C4-2B (cell line): Measurements from ENCODE around the gene CDKAL1.

ENCODE experiments used
- ZFX ChIP-seq: fragments of 450-650 bp; IDR thresholded peaks from 2 replicates; pipeline ENCODE4 v1.6.1; 2017
- TF ChIP-seq, protein P1 (sequence below): fragments of 450-650 bp; conservative IDR thresholded peaks from 2 replicates; pipeline ENCODE4 v1.5.1; 2017; ENCODE audit warnings: mild to moderate bottlenecking

- TF ChIP-seq, protein P1, sequence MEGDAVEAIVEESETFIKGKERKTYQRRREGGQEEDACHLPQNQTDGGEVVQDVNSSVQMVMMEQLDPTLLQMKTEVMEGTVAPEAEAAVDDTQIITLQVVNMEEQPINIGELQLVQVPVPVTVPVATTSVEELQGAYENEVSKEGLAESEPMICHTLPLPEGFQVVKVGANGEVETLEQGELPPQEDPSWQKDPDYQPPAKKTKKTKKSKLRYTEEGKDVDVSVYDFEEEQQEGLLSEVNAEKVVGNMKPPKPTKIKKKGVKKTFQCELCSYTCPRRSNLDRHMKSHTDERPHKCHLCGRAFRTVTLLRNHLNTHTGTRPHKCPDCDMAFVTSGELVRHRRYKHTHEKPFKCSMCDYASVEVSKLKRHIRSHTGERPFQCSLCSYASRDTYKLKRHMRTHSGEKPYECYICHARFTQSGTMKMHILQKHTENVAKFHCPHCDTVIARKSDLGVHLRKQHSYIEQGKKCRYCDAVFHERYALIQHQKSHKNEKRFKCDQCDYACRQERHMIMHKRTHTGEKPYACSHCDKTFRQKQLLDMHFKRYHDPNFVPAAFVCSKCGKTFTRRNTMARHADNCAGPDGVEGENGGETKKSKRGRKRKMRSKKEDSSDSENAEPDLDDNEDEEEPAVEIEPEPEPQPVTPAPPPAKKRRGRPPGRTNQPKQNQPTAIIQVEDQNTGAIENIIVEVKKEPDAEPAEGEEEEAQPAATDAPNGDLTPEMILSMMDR = 0 out of 2 replicates have a peak, but pooled peaks have one; percentile 2
- no peak for TF ChIP-seq ZFX
These were observed 411.8 kb downstream of the CDKAL1 start for GRCh38 chr6:20946022-20946421.
